GM19328 (cell line): ENCODE results near the gene FRAT2.
A peak's percentile ranks its signal among the peaks of the same experiment; 100 is the strongest.

Experiments
- ATAC-seq: cut with Tn5 transposase; IDR thresholded peaks from one replicate; pipeline ENCODE4 v1.9.1; 2021; ENCODE audit warnings: mild to moderate bottlenecking, moderate library complexity; ENCODE audit not compliant: unreplicated experiment

FRAT2 gene

DNA sequence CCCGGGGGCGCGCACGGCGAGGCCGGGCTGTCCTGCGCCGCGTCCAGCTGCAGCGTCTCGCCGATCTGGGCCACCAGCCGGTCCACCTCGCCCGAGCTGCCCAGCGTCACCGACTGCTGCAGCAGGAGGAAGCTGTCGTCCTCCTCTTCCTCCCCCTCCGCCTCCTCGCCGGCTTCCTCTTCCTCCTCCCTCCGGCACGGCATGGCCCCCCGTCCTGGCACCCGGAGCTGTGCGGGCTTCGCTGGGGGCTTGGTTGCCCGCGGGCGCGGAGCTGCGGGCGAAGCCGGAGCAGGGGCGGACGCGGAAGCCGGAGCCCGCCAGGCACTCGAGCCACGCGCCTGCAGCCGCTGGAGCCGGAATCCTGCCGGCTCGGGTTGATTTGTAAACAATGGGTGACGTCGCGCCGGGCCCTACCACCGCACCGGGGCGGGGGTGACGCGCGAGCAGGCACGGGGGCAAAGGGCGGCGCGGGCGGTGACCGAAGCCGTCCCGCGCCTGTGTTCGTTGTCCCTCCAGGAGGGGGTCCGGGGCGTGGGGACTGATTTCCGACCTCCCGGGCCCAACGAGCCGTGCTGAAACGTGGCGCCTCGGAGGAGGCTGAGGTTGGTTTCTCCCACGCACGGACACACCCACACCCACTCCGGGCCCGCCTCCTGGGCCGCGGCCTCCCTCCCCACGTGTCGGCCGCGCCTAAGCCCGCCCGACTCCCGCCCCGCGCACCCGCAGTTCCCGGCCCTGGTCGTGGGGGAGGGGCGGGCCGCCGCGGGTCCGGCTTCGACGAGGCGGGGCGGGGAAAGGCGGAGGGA is at the start of gene FRAT2:
FRAT2 (minus strand) TSS at position 360 of the 806 bp plus-strand sequence; CDS start at position 203, 157 bp downstream.
- peak; percentile 82 for ATAC-seq

GRCh38 chr10:97384156-97384555 is 49.6 kb upstream of the FRAT2 start:
- no peak for ATAC-seq

- ATAC-seq = no peak
Measured at GRCh38 chr10:97383159-97383558, 48.6 kb upstream of the FRAT2 start.

DNA sequence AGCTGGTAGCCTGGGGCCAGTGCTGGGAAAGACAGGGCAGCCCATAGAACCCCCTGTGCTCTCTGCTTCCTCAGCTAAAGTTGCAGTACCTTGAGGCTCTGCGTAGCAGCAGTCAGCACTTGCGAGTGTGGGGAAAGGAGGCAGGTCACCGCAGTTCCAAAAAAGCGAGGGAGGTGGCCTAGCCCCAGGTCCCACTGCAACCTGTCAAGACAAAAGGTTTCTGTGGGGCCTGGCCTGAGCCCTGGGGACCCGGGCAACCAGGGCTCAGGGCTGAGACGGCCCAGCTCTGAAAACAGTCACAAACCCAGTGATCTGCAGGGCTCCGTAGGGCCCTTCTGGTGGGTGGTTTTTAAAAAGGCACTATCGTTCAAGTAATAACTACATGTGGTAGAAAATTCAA is 47.1 kb upstream of the FRAT2 start:
- no peak for ATAC-seq

DNA sequence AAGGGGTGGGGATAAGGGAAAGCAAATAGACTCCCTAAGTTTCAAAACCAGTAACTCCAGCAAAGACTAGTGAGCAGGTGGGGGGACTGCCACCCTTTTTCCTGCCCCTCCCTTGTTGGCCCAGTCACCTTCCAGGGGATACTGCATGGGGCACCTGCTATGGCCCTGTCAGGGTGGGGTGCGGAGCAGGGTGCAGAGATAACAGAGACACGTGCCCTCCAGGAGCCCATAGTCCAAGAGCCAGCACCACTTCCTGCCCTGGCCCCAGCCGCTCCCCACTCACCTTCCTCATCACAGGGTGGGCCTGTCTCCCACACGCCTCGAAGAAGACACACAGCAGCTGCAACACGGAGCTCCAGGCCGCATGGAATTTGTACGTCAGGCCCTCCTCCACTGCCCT is 46.0 kb upstream of the FRAT2 start:
- ATAC-seq = no peak

- ATAC-seq = no peak
Measured at GRCh38 chr10:97378933-97379921, 44.7 kb upstream of the FRAT2 start.

- no peak for ATAC-seq
Measured at GRCh38 chr10:97376413-97376812, 41.9 kb upstream of the FRAT2 start.

DNA sequence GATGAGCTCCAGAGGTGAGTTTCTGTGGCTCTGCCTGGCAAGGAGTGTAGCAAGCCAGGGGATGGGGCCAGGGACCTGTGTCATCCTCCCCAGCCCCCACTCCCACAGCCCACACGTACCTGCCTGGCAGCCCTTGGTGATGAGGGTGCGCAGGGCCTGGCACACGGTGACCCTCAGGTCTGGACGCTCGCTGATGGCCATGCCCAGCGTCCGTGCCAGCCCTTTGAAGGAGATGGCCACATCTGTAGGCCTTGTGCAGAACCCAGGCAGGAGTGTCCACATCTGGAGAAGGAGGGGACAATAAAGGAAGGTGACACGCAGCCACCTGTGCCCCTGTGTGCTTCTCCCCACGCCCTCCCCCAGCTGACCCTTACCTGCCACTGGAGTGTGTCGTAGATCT is 38.9 kb upstream of the FRAT2 start:
- no peak for ATAC-seq

- ATAC-seq = no peak
Measured at GRCh38 chr10:97372233-97372875, 37.8 kb upstream of the FRAT2 start.

DNA sequence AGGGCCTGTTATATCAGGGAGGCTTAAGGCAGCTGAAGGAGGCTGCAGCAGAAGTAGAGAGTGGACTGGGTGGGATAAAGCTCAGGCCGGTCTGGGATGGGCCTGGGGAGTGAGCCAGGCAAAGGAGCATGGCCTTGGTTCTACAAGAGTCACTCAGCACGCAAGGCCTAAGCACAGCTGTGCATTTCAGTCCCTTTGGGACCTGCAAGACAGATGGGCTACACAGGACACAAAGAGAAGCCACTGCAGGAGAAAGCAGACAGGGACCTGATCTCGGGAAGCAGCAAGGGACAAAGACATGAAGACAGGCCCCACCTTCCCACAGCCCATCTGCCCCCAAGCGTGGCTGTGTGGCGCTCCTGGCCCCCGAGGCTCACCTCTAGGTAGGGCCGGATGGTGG is 37.2 kb upstream of the FRAT2 start:
- no peak for ATAC-seq

- ATAC-seq = no peak
Measured at GRCh38 chr10:97367126-97367649, 32.7 kb upstream of the FRAT2 start.

GRCh38 chr10:97366572-97366971 is 32.0 kb upstream of the FRAT2 start:
- ATAC-seq = no peak

- ATAC-seq = no peak
Measured at GRCh38 chr10:97365761-97366351, 31.3 kb upstream of the FRAT2 start.

DNA sequence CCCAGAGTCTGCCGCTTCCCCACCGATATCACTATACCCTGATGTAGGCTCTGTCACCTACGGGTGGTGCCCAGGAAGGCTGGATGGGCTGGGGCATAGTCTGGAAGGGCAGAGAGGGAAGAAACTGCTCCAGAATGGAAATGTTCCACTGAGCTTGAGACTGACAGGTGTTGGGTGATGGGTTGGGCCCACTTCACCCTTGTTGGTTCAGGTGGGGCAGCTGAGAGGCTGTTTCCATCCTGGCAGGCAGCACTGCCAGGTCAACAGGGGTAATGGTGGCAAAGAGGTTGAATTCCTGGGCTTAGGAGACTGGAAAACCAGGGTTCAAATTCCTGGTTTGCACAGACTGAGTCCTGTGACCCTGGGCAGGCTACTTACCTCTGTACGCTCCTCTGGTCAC is 28.5 kb upstream of the FRAT2 start:
- no peak for ATAC-seq

GRCh38 chr10:97362310-97363033 is 27.9 kb upstream of the FRAT2 start:
- ATAC-seq = no peak

DNA sequence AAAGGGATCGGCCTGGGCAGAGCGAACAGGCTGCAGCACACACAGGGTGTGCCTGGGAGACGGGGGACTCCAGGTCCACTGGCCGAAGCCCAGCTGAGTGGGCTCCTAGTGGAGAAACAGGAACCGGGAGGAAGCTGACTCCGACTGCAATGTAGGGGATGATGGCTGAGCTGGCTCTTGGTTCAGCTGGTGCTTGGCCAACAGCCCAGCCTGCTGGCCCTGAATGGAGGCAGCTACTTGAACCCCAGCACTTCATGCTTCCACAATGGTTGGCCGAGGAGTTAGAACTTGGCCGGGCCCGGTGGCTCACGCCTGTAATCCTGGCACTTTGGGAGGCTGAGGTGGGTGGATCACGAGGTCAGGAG is 27.0 kb upstream of the FRAT2 start:
- no peak for ATAC-seq

DNA sequence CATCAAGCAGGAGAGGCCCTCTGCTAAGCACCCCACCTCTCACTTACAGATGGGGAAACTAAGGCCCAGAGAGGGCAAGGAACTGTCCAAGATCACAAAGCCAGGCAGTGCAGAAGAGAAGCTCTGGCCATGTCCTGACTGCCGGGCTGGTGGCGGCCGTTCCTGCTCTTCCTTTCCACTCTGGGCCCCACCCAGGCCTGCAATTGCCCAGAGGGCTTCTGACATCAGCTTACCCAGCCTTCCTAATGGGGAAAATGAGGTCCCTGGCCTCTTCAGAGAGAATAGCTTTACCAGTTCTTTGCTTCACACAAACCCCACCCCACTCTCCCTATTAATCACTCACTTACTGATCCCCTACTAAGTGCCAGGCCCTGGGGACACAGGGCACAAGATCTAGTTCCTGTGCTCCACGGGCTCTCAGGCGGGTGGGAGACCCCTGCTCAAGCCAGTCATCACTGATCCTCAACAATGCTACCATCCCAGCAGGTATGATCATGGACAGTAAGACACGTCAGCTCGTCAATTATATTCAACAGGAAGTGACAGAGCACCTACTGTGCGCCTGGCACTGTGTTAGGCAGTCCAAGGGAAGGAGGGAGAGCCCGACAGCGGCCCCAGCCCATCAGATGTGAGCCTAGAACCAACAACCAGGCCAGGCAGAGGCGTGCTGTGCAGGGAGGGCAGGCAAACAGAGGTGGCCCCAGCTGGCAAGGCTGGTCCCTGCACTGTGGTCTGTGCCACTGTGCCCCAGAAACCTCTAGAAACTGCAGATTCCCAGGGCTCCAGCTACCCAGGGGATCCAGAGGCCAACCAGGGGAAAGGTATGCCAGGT is 26.4 kb upstream of the FRAT2 start:
- no peak for ATAC-seq

- no peak for ATAC-seq
Measured at GRCh38 chr10:97358781-97359180, 24.3 kb upstream of the FRAT2 start.

- no peak for ATAC-seq
Measured at GRCh38 chr10:97358349-97358748, 23.8 kb upstream of the FRAT2 start.
